Aorta (tissue), 5 donors: Measurements from ENCODE around the gene PTPA. TPM values are rescaled to one million over a fixed set of nuclear protein-coding genes. Genes with fewer than 3 reads are reported as not detected.

Experiments used
- ATAC-seq: fragments of 200-7000 bp; cut with Tn5 transposase; one replicate; pipeline ENCODE4 v1.9.1; 2022; ENCODE audit warnings: moderate library complexity; ENCODE audit not compliant: low FRiP score
- DNase-seq, 2 donors: peaks; one replicate each; pipeline ENCODE4 v3.0.0-alpha.2; 2020
- H3K27ac ChIP-seq, 2 donors: one replicate each; pipeline ENCODE4 v1.5.1; 2013; ENCODE audit warnings: low read length in 2 of 2, mild to moderate bottlenecking in 2 of 2, moderate library complexity in 2 of 2, control low read depth in 1 of 2, inconsistent platforms in 1 of 2, low read depth in 1 of 2
- H3K27me3 ChIP-seq, 2 donors: one replicate each; pipeline ENCODE4 v1.6.1; 2013; ENCODE audit warnings: control low read depth in 1 of 2, low read length in 1 of 2, mild to moderate bottlenecking in 1 of 2, moderate library complexity in 1 of 2; ENCODE audit not compliant: insufficient read depth in 2 of 2, control insufficient read depth in 1 of 2
- H3K36me3 ChIP-seq, 2 donors: one replicate each; pipeline ENCODE4 v1.6.1; 2013; ENCODE audit warnings: control low read depth in 1 of 2, low read length in 1 of 2, mild to moderate bottlenecking in 1 of 2; ENCODE audit not compliant: insufficient read depth in 2 of 2, control insufficient read depth in 1 of 2
- H3K4me1 ChIP-seq, 2 donors: one replicate each; pipeline ENCODE4 v1.6.1; 2013; ENCODE audit warnings: low read length in 2 of 2, control low read depth in 1 of 2, mild to moderate bottlenecking in 1 of 2, moderate library complexity in 1 of 2; ENCODE audit not compliant: insufficient read depth in 2 of 2, control insufficient read depth in 1 of 2
- H3K4me3 ChIP-seq, 2 donors: one replicate each; pipeline ENCODE4 v1.5.1; 2013; ENCODE audit warnings: low read length in 2 of 2, control low read depth in 1 of 2, mild to moderate bottlenecking in 1 of 2
- H3K9me3 ChIP-seq: one replicate; pipeline ENCODE4 v1.6.1; 2013; ENCODE audit warnings: mild to moderate bottlenecking, low read length; ENCODE audit not compliant: control insufficient read depth
- WGBS, 2 donors: extraction: QIAGEN DNeasy Blood & Tissue Kit; methylation state at CpG; one replicate each; pipeline ENCODE4 v1.1.7; 2013; 5-methylcytosine and 5-hydroxymethylcytosine counted together
- intact Hi-C, 2 donors: fragments of 100-400 bp; cut with DNase I; formaldehyde crosslinking; loops; one replicate each; pipeline versions ENCODE4 v1.14.2 to v1.15.0; 2022
- polyA plus RNA-seq, 2 donors: library from polyadenylated mRNA; stranded (reverse); fragments of 200-250 nt; gene quantifications; one replicate each; pipeline ENCODE4 v1.2.3, GENCODE V29; 2013
- total RNA-seq, 2 donors: library from RNA; stranded (reverse); fragmentation: NEBNext Ultra II Directional; extraction: Animal tissue kit (Norgen Biotek cat#: 25700); gene quantifications; one replicate each; pipeline ENCODE4 v1.2.1, GENCODE V29; 2021
- donor health status: healthy with polysubstance abuse.
- donor health status: Bipolar disorder and iron deficiency.
- donor health status: DM: no; HTN: no; CAD: no.
- donor health status: DM: no; HTN: no; CAD: no.
- donor health status: DM: yes; HTN: yes; CAD: no.

The PTPA gene
- total and polyA plus RNA-seq, 4 donors, result 60.6 to 156 (median 76.7) TPM

GRCh38 chr9:129173296-129174101 is 62.3 kb downstream of the PTPA start:
- no peak for DNase-seq
- H3K27me3 ChIP-seq, result peaks cover 0 to 2% of the 10 kb centered on the region in 2 donors
- peak overlapping the region; percentile 12 to 19 for H3K27ac ChIP-seq
- no peaks in the 10 kb centered on the region for H3K36me3 ChIP-seq
- ATAC-seq, result no peak
- H3K4me3 ChIP-seq, result no peak overlapping the region
- no peaks in the 10 kb centered on the region for H3K9me3 ChIP-seq
- WGBS, 2 donors, result 21 to 22% methylated on average over 27 to 29 of the region's 29 CpGs
- intact Hi-C loops, result loop anchor here (1.0 to 2.0 kb wide), 6 partner anchors 29 to 437 kb away; no protein-coding TSS in a partner anchor
- H3K4me1 ChIP-seq, result no peaks in the 10 kb centered on the region

GRCh38 chr9:129174102-129174723 is 63.0 kb downstream of the PTPA start:
- intact Hi-C loops, result loop anchor here (1.0 to 2.0 kb wide), 5 partner anchors 31 to 436 kb away; no protein-coding TSS in a partner anchor

GRCh38 chr9:129174724-129175514 is 63.7 kb downstream of the PTPA start:
- peak; percentile 95 for DNase-seq
- 0% methylated on average over 48 to 53 of the region's 53 CpGs for WGBS, 2 donors
- no peaks in the 10 kb centered on the region for H3K9me3 ChIP-seq

More at GRCh38 chr9:129174102-129174723, 63.0 kb downstream of the PTPA start:
- Histone ChIP-seq H3K9me3 (no peaks in the 10 kb centered on the region), H3K4me3 (peak overlapping the region; percentile 34 to 48), H3K4me1 (no peaks in the 10 kb centered on the region), H3K27ac (peak overlapping the region; percentile 72 to 82), H3K36me3 (no peaks in the 10 kb centered on the region), H3K27me3 (peaks cover 0 to 2% of the 10 kb centered on the region in 2 donors)
- WGBS, 2 donors, result 0% methylated on average over 40 to 55 of the region's 55 CpGs
- ATAC-seq (peak; percentile 81), DNase-seq (peak; percentile 95 to 98)

GRCh38 chr9:129175515-129175824 is 64.3 kb downstream of the PTPA start:
- Histone ChIP-seq H3K27ac (peak overlapping the region; percentile 92 to 97), H3K9me3 (no peaks in the 10 kb centered on the region), H3K27me3 (peaks cover 0 to 2% of the 10 kb centered on the region in 2 donors), H3K4me3 (peak overlapping the region; percentile 67 to 97), H3K4me1 (no peaks in the 10 kb centered on the region), H3K36me3 (no peaks in the 10 kb centered on the region)
- no peak for DNase-seq
- WGBS, 2 donors, result 0 to 1% methylated on average over 10 of the region's 10 CpGs
- intact Hi-C loops, result loop anchor here (2.0 to 5.0 kb wide), 5 partner anchors 33 to 311 kb away; no protein-coding TSS in a partner anchor
- no peak for ATAC-seq

More at GRCh38 chr9:129174724-129175514, 63.7 kb downstream of the PTPA start:
- peak overlapping the region; percentile 67 to 97 for H3K4me3 ChIP-seq
- peaks cover 0 to 2% of the 10 kb centered on the region in 2 donors for H3K27me3 ChIP-seq
- no peaks in the 10 kb centered on the region for H3K36me3 ChIP-seq
- intact Hi-C loops, result loop anchor here (1.0 to 5.0 kb wide), 7 partner anchors 32 to 435 kb away; no protein-coding TSS in a partner anchor
- H3K27ac ChIP-seq, result peak overlapping the region; percentile 92 to 97
- peak; percentile 75 for ATAC-seq
- H3K4me1 ChIP-seq, result no peaks in the 10 kb centered on the region

- ATAC-seq (peak; percentile 74), DNase-seq (peak; percentile 88 to 94)
- H3K9me3 ChIP-seq, result no peaks in the 10 kb centered on the region
- no peaks in the 10 kb centered on the region for H3K36me3 ChIP-seq
- H3K4me3 ChIP-seq, result peak overlapping the region; percentile 67 to 97
- peak overlapping the region; percentile 92 to 97 for H3K27ac ChIP-seq
- 0% methylated on average over 47 of the region's 47 CpGs for WGBS, 2 donors
- peaks cover 0 to 2% of the 10 kb centered on the region in 2 donors for H3K27me3 ChIP-seq
- H3K4me1 ChIP-seq, result no peaks in the 10 kb centered on the region
- intact Hi-C loops, result loop anchor here (1.0 to 5.0 kb wide), 7 partner anchors 33 to 311 kb away; no protein-coding TSS in a partner anchor
Measured at GRCh38 chr9:129175825-129176633, 64.8 kb downstream of the PTPA start.

- H3K4me1 ChIP-seq, result no peaks in the 10 kb centered on the region
- intact Hi-C loops, result loop anchor here (1.0 to 5.0 kb wide), 4 partner anchors 78 to 236 kb away; no protein-coding TSS in a partner anchor
- H3K27ac ChIP-seq, result peak overlapping the region; percentile 51 to 85
- H3K4me3 ChIP-seq, result peak overlapping the region; percentile 67 to 97
- WGBS, 2 donors, result 1% methylated on average over 49 to 80 of the region's 80 CpGs
- DNase-seq, result peak; percentile 76 to 83
- no peaks in the 10 kb centered on the region for H3K36me3 ChIP-seq
- peaks cover 0 to 2% of the 10 kb centered on the region in 2 donors for H3K27me3 ChIP-seq
- ATAC-seq, result no peak
- H3K9me3 ChIP-seq, result no peaks in the 10 kb centered on the region
Measured at GRCh38 chr9:129176701-129177442, 65.7 kb downstream of the PTPA start.

- 0% methylated on average over 39 to 56 of the region's 56 CpGs for WGBS, 2 donors
- Histone ChIP-seq H3K4me3 (peak overlapping the region; percentile 67 to 97), H3K27me3 (peaks cover 0 to 2% of the 10 kb centered on the region in 2 donors), H3K4me1 (no peaks in the 10 kb centered on the region), H3K36me3 (no peaks in the 10 kb centered on the region), H3K9me3 (no peaks in the 10 kb centered on the region), H3K27ac (peak overlapping the region; percentile 47 to 61)
- intact Hi-C loops, result loop anchor here (2.0 to 5.0 kb wide), 3 partner anchors 77 to 155 kb away; no protein-coding TSS in a partner anchor
- no peak for ATAC-seq
- no peak for DNase-seq
Measured at GRCh38 chr9:129177443-129177790, 66.2 kb downstream of the PTPA start.
